HG03521 (cell line): Measurements from ENCODE around the gene CCDC142.
"Not testable (repeated sequence)": the region's sequence is repeated elsewhere in the genome, so short reads cannot be mapped to it uniquely, and the experiment has no call there.

Source experiments
- ATAC-seq: cut with Tn5 transposase; IDR thresholded peaks from one replicate; pipeline ENCODE4 v1.9.1; 2021; ENCODE audit warnings: mild to moderate bottlenecking, moderate library complexity; ENCODE audit not compliant: unreplicated experiment

The CCDC142 gene

DNA sequence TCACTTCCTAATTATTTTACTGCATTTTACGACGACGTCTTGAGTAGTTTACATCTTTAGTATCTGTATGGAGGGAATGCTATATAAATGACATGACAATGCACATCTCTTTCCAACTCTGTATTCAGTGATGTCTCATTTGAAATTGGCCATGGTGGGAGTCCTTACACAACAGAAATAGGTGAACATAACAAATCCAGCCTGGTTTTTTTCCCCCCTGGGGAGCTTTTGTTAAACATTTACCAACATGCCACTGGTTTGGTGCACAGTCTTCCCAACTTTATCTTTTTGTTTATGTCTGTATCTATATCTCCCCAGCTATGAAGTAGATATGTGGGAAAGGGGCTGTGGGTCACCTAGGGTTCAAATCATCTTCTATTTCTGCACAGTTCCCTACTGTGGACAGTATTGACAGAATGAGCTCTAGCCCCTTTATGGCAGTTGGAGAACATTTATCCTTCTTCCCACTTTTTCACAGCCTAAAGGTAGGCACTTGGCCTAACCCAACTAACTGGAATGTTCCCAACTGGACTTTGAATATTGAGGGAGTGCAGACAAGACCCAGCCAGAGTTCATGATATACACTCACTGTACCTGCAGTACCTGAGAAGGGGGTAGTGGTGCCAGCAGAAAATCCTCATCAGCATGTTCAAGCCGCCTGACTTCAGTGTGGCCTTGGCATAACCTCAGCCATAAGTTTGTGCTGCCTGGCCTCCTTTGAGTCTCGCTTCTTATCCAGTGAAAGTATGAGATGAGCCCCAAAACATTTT lies 35.4 kb downstream of the CCDC142 start:
- no peak for ATAC-seq

DNA sequence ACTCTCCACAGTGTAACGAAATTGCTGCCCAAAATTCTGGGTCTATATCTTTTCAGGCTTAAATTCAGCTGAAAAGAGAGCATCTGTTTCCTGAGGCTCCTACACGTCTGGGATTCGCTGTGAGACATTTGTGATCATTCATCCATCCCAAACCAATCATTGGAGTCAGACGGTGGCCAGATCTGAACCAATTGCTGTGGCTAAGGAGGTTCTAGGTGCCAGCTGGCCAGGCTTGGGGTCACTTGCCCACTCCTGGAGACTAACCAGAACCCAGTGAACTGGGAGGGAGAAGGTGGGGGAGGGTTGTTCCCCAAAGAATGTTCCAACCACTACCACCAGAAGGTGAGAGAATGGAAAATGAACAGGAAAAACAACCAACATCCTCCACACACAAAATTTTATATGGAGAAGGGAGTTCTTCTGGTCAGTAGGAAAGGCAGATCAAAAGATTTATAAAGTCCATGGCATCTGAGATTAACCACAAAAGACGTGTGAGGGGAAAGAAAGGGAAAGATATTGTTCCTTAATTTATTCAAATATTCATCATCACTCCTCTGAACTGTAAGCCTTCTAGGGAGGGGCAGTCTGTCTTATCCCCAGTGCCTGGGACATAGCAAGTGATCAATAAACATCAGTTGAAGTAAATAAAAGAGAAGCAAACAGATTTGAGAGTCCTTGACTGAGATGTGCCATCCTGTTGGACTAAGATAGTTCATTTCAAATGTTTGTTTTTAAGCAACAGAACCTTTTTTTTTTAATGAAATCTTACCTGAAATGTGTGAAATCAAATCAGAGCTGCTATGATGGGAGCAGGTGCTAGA lies 38.1 kb downstream of the CCDC142 start:
- no peak for ATAC-seq

DNA sequence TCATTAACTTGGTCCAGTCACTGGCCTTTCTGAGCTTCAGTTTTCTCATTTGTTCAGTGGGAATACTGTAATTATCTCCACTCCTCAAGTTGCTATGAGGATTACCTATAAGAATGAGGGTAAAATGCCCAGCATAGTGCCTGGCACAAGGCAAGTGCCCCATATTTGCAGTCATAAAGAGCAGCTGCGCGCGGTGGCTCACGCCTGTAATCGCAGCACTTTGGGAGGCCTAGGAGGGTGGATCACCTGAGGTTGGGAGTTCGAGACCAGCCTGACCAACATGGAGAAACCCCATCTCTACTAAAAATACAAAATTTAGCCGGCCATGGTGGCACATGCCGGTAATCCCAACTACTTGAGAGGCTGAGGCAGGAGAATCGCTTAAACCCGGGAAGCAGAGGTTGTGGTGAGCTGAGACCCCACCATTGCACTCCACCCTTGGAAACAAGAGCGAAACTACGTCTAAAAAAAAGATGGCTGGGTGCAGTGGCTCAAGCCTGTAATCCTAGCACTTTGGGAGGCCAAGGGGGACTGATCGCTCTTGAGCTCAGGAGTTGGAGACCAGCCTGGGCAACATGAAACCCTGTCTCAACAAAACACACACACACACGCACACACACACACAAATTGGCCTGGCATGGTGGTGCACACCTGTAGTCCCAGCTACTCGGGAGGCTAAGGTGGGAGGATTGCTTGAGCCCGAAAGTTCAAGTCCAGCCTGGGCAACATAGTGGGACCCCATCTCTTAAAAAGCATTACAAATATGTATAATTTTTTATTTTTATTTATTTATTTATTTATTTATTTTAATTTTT lies 40.1 kb downstream of the CCDC142 start:
- not testable (repeated sequence) for ATAC-seq

DNA sequence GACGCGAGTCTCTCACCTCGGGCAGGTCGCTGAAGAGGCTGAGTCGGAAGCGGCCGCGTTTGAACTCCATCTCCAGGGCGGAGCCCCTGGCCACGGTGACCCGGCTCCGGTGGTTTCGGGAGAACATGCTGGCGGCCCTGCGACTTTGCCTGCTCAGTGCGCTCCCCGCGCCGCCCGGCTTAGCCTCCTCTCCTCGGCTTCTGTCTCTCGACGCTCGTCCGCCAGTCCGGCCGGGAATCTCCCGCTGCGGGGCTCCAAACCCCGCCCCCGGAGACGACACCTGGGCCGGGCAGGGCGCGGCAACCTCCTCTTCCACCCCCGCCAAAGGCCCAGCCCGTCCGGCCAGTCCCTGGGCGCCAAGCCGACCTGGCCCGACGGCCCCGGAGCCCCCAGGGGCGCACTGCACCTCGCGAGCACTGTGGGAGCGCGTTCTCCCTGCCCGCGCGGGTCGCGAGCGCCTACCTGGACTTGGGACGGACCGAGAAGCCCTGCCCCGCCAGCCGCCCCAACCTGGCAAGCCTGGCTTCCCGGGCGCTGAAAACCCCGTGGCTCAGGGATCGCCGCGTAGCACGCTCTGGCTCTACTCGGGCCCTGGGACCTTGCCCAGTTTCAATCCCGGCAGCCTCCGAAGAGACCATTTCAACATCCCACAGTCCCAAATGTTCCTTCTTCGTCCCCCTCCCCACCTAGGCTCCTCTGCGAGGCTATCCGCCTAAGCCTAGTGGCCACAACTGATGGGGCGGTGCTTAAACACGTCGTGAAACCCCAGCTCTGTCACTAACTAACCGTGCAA lies 40.9 kb downstream of the CCDC142 start, which contains the start of gene RTKN:
TSS of gene RTKN (minus strand) at position 248 of the 793 bp plus-strand sequence. CDS start at position 127, 121 bp downstream.
- no peak for ATAC-seq

DNA sequence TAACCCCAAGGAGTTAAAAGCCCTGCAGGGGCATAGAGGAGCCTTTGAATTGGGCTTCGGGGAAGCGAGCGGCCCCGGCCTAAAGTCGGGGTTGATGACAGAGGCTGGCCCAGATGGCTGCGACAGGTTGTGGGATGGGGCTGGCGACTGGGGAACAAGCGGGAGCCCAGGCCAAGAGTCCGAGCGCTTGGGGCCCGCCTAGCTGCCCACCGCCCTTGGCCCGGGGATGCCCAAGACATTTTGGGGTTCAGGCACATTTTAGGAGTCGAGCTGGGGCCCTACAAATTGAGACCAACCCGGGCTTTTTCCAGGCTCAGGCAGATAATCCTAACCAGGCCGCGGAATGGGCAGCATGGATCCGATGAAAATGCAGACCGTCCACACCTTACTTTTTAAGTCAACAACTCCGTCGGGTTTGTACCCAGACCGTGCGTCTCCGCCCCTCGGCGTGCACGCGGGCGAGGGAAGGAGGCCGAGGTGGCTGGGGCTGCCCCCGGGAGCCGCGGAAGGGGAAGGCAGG lies 41.6 kb downstream of the CCDC142 start:
- no peak for ATAC-seq

DNA sequence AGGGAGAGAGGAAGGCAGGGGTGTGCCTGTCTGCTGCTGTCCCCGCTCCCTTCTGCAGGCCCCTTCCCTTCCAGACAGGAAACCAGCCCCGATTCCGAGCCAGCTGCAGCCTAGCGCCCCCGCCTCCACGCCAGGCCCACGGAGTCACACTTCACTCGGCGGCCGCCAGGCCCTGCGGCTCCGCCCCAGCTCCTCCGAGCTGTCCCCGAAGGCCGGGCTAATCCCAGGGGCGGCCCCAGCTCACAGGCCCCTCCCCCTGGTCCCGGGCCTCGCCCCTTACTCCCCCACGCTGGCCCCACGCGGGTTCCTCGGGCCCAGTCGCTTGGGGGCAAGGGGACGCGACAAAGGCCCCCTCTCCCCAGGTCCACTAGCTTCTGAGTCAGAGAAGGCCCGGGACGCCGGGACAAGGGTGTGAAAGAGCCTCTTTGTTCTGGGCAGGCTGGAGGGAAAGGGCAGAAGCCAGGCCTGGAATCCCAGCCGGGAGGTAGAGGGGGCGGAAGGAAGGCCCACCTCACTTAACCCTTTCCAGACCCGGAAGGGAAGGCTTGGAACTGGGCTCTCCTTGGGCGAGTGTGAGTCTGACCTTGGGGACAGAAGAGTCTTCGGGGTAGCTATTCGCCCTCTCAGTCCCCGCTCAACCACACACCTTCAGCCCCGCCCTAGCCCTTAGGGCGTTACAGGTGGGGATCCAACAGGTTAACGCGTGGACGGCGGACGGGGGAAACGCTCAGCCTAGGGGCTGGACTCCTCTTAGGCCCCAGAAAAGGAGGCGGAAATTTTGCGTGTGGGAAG lies 42.2 kb downstream of the CCDC142 start:
- ATAC-seq, result peak; percentile 82

DNA sequence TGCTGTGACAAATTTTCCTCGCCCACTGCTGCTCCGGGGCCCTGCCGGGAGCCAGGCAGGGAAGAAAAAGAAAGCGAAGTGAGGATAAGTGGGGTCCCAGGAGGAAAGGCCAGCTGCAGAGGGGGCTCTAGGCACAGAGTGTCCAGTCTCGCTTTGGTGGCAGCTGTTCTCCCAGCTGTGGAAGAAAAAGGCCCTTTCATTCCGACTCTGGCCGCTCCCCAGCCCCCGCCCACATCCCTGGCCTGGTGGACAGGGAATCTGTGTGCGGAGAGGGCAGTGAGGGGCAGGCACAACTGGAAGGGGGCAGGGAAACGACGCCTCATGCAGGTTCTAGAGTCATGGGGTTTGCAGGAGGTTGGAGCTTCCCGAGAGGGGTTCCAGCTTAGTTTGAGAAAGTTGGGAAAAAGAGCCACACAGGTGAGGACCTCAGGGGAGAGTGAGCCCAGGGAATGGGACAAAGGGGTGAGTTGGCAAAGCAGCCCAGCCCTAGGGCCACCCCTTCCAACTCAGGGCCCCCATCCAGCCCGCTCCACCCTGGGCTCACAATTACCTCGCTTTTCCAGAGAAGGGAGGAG lies 42.9 kb downstream of the CCDC142 start:
- ATAC-seq, result peak; percentile 7

DNA sequence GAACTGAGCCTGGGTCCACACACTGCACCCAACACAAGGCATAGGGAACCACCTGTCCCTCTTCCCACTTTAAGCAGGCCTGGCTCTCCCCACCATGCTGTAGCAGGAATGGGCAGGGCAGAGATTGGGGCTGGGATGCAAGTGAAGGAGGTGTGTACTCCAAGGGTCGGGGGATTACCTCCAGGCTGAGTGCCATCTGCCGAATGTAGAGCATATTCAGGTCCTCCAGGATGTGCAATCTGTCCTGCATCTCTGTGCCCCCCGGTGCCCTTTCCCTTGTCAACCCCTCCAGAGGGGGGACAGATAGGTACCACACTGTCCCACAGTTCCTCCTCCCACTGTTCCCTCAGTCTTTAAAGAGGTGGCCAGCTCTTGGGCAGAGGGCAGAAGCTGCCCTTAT lies 43.4 kb downstream of the CCDC142 start:
- no peak for ATAC-seq

DNA sequence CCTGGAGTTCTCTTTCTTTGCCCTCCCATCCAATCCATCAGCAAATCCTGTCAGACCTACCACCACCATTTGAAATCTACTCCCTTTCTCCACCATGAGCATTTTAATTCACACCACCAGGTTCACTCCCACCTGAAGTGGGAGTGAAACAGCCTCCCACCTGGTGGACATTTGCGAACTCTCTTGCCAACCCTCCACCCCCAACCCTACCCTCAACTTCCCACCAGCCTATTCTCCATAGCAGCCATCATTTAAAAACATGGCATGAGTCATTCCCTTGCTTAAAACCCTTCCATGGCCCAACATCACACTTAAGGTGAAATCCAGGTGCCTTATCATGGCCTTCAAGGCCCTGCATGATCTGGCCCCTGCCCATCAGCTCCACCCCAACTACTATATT lies 44.5 kb downstream of the CCDC142 start:
- no peak for ATAC-seq

DNA sequence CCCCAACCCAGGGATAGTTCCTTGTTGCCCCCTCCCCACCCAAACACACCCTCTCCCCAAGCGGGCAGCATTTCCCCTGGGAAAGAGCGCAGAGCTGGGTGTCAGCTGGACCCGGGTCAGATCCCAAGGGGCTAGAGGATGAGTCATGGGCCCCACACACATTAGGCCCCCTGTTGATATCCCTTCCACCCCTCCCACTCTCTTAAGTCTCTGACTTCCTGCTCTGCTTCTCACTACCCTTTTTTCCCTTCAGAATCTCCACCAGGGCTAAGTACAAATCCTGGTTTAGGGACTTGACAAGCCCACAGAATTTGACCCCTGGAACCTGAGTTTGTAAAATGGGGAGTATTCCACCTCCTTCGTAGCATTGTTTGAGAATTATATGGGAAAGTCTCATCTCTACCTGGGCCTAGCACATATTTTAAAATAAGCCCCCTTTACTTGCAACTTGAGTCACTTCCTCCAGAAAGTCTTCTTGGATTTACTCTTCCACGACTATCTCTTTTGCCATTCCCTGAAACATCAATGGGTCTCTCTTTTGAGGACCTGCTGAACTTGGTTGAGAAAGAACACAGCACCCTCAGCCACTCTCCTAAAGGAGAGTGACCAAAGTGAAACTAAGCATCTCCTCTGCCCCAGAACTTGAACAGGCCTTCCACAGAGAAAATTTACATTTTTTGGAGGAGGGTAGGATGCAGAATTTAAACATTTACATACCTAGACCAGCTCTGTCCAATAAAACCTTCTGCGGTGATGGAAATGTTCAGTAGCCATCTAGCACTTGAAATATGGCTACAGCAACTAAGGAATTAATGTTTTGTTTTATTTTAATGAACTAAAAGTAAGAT lies 45.7 kb downstream of the CCDC142 start:
- no peak for ATAC-seq

DNA sequence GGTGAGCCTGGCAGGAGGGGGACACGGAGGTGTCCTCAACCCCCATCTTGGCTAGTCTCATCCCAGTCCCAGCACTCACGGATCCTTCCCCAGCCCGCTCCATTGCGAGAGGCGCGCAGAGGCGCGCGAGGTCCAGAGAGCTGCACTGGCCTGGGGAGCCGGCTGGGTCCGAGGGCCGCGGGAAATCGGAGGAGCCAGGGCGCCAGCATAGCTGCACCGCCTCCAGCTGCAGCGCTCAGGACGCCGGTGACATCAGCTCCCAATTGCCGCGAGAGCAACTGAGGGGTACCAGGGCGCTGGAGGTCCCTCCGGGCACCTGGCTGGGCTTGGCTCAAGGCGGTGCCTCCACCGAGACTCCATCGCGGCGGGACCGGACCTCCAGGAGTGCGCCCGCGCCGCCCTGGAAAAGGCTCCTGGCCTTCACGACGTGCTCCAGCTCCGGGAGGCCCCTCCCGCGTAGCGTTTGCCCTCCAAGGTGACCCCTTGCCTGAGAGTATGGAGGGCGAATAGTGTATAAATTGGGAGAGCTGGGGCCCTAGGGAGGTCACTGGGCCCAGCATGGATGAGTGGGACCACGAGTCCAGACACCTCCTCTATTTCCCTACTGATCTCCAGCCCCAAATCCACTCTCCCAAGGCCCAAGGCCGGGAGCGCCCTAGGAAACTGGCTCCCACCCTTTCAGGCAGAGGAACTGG lies 46.5 kb downstream of the CCDC142 start:
- ATAC-seq, result no peak

DNA sequence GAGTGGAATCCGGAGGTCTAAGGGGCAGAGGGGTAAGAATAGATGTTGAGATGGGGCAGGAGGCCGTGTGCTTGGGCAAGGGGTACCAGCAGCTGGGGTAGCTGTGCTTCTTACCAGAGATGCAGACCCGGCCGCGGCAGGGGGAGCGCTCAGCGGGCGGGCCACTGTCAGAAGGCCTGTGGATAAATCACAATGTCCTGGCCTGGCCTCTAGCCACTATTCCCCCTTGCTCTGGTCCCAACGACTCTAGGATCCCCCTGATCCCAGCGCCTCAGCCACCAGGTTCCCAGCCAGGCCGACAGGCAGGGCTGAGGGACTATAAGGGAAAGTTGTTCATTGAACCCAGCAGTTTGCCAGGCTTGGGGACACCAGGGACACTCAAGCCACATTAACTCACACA lies 52.3 kb downstream of the CCDC142 start:
- no peak for ATAC-seq

DNA sequence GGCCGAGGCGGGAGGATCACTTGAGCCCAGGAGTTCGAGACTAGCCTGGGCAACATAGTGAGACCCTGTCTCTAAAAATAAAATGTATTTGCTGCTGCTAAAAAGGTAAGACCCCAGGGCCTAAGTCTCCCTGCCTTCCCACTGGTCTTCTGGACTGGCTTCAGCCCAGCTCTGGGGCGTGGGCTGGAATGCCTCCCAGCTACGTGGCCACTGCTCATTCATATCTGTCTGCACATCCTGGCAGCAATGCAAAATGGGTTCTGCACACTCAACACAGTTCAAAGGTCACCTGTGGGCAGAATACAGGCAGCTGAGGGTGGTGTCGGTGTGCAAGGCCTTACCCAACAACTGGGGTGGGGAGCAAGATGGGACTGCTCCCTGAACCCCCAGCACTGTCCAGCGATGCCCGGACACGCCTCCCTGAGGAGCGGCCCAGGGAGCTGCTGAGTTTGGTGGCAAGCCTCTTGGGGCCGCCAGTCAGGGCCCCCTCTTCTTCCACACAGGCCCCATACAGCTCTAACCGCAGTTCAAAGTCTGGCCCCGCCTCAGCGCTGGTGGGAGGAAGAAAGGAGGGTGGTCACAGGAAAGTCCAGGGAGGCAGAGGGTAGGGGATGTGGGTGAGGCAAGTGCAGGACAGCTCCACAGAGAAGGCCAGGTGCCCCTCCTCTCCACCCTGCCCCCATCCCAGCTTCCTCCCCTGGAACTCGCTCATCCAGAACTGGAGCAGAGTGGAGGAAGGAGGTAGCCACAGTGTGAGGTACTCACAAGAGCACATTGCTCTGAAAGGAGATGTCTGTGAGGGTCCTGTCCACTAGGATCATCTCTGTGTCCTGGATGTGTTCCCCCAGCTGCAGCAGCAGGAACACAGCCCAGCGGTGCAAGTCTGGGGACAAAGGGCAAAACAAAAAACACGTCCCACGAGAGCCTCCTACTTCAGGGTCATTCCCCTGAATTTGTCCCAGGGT lies 53.0 kb downstream of the CCDC142 start:
- ATAC-seq, result no peak

DNA sequence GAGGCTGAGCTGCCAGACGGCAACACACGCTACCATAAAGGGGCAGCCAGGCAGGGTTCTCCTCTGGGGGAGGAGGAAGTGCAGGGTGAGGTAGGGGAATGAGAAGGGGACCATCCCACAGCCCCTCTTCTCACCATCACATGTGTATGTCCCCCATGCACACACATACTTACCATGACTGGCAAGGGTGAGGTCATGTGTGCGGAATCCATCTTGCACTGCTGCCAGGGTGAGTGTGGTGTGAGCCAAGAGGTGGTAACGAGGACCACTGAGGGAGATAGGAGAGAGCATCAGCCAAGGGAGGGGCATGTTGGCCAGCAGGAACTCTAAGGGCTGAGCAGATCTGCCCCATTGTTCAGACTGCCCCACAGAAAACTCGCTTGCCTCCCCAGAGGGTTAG lies 54.1 kb downstream of the CCDC142 start:
- ATAC-seq, result no peak

DNA sequence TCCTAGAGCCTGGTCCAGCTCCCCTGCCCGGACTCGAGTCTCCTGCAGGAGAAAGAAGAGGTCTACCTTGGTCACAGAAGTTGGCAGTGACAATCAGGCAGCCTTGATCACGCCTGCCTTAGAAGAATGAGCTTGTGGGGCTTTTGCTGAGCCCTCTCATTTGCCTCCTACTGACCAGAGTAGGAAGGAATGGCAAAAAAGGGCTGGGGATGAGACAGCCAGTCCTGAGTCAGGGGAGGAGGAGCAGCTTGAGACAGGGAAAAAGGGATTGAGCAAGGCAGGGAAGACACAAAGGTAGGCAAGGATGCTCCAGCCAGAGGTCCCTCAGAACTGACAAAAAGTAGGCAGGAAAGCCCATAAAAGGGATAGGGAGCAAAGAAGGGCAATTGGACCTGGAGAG lies 55.2 kb downstream of the CCDC142 start:
- ATAC-seq, result no peak

DNA sequence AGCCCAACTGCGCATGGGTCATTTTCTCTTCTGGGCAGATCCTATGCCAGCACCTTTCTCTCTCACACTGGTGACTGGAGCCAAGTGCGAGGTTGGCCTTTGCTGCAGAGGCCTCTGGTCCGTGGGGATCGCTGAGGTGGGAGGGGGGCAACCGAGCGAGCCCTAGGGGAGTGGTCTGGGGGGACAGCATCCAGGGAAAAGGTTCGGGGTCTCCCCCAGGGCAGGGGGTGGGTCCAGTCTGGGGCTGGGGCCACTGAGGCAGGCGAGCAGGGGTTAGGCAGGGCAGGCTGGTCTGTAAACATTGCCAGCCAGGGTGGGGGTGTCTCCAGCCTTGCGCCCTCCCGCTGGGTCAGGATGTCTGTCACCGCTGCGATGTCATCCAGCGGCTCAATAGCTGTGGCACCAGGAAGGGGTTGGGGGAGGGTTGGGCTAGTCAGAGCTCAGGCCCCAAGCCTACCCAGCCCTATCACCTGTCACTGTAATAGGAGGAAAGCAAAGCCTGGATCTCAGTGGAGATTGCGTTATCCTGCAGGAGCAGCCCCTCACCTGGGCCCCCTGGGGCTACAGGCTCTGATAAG lies 56.5 kb downstream of the CCDC142 start:
- ATAC-seq, result no peak
